NCI-H2196 (cell line): ENCODE measurements around the gene QSOX1.

Experiments
- DNase-seq: peaks from one replicate; lab custom pipeline; 2025; ENCODE audit not compliant: unreplicated experiment; lab: John Stamatoyannopoulos, UW

QSOX1 gene

GRCh38 chr1:180231936-180232335 is 77.3 kb downstream of the QSOX1 start:
- no peak for DNase-seq

- DNase-seq = no peak
These were observed 77.9 kb downstream of the QSOX1 start for GRCh38 chr1:180232521-180233043.

- DNase-seq = no peak
These were observed 78.7 kb downstream of the QSOX1 start for GRCh38 chr1:180233191-180234011.

- DNase-seq = no peak
These were observed 79.9 kb downstream of the QSOX1 start for GRCh38 chr1:180234369-180235076.

- DNase-seq = no peak
These were observed 80.4 kb downstream of the QSOX1 start for GRCh38 chr1:180235077-180235501.

- DNase-seq = no peak
These were observed 81.0 kb downstream of the QSOX1 start for GRCh38 chr1:180235502-180236239.

GRCh38 chr1:180236698-180237509 is 82.2 kb downstream of the QSOX1 start:
- no peak for DNase-seq

- DNase-seq = no peak
These were observed 83.3 kb downstream of the QSOX1 start for GRCh38 chr1:180237869-180238476.

- no peak for DNase-seq
These were observed 84.0 kb downstream of the QSOX1 start for GRCh38 chr1:180238675-180239074.

GRCh38 chr1:180239145-180240096 is 84.8 kb downstream of the QSOX1 start:
- no peak for DNase-seq

GRCh38 chr1:180241716-180242544 is 87.3 kb downstream of the QSOX1 start:
- no peak for DNase-seq

GRCh38 chr1:180243517-180244221 is 89.0 kb downstream of the QSOX1 start:
- DNase-seq = no peak

GRCh38 chr1:180244840-180245239 is 90.2 kb downstream of the QSOX1 start:
- DNase-seq = no peak

- DNase-seq = no peak
These were observed 91.9 kb downstream of the QSOX1 start for GRCh38 chr1:180246579-180246978.

- no peak for DNase-seq
These were observed 92.4 kb downstream of the QSOX1 start for GRCh38 chr1:180247061-180247460.

- no peak for DNase-seq
These were observed 92.9 kb downstream of the QSOX1 start for GRCh38 chr1:180247580-180247979.

GRCh38 chr1:180248176-180248575 is 93.5 kb downstream of the QSOX1 start:
- DNase-seq = no peak
